Right atrium auricular region (tissue), 2 donors: Measurements from ENCODE around the gene C10orf67. TPM values are rescaled to one million over a fixed set of nuclear protein-coding genes. Genes with fewer than 3 reads are reported as not detected.

Source experiments
- DNase-seq: peaks from one replicate; pipeline ENCODE4 v3.0.0-alpha.2; 2019; ENCODE audit warnings: low spot score
- H3K27ac ChIP-seq, 2 donors: fragments of 200-600 bp; sonication (generic); 1 replicate in 1 of 2; 2 replicates in 1 of 2; pipeline ENCODE4 v1.5.1; 2016 to 2019
- H3K27me3 ChIP-seq, 2 donors: fragments of 200-600 bp; sonication (generic); one replicate each; pipeline versions ENCODE4 v1.5.1 to v1.6.0; 2017 to 2019
- H3K36me3 ChIP-seq: fragments of 200-600 bp; sonication (generic); one replicate; pipeline ENCODE4 v1.5.1; 2016
- H3K4me1 ChIP-seq, 2 donors: fragments of 200-600 bp; sonication (generic); one replicate each; pipeline versions ENCODE4 v1.5.1 to v1.6.0; 2017 to 2019
- H3K4me3 ChIP-seq, 2 donors: fragments of 200-600 bp; sonication (generic); 1 replicate in 1 of 2; 2 replicates in 1 of 2; pipeline ENCODE4 v1.5.1; 2017 to 2019; ENCODE audit warnings: mild to moderate bottlenecking in 1 of 2, moderate library complexity in 1 of 2
- H3K9me3 ChIP-seq, 2 donors: fragments of 200-600 bp; sonication (generic); one replicate each; pipeline ENCODE4 v1.5.1; 2019
- CTCF ChIP-seq, 2 donors: fragments of 200-600 bp; sonication (generic); IDR thresholded peaks; one replicate each; pipeline ENCODE4 v1.5.1; 2019; ENCODE audit warnings: antibody characterized with exemption in 2 of 2
- total RNA-seq, 2 donors: library from RNA; depleted of rRNA; stranded (reverse); fragments of >200 nt; gene quantifications; one replicate each; pipeline ENCODE4 v1.1.0, GENCODE V29; 2016

Gene C10orf67
- total RNA-seq, 2 donors from 2014 or later, result 0.16 to 0.44 TPM

- Histone ChIP-seq H3K27me3 (peaks cover 10 to 21% of the 10 kb centered on the region in 2 donors), H3K9me3 (no peaks in the 10 kb centered on the region), H3K36me3 (no peaks in the 10 kb centered on the region), H3K4me1 (peaks cover 0 to 12% of the 10 kb centered on the region in 2 donors), H3K4me3 (no peak overlapping the region), H3K27ac (no peak overlapping the region)
- TF ChIP-seq CTCF (IDR thresholded peaks at IDR 0.05), result no peak
- no peak for DNase-seq
Measured at GRCh38 chr10:23198940-23199767, 145.4 kb downstream of the C10orf67 start.

GRCh38 chr10:23198610-23198939, 146.0 kb downstream of the C10orf67 start:
- Histone ChIP-seq H3K9me3 (no peaks in the 10 kb centered on the region), H3K27me3 (peaks cover 12 to 25% of the 10 kb centered on the region in 2 donors), H3K36me3 (no peaks in the 10 kb centered on the region), H3K4me1 (peaks cover 0 to 12% of the 10 kb centered on the region in 2 donors), H3K4me3 (no peak overlapping the region), H3K27ac (no peak overlapping the region)
- TF ChIP-seq CTCF (IDR thresholded peaks at IDR 0.05), result no peak
- no peak for DNase-seq

- no peak overlapping the region for H3K4me3 ChIP-seq
- H3K27me3 ChIP-seq, result peaks cover 15 to 26% of the 10 kb centered on the region in 2 donors
- H3K4me1 ChIP-seq, result peaks cover 0 to 14% of the 10 kb centered on the region in 2 donors
- no peak overlapping the region for H3K27ac ChIP-seq
- no peaks in the 10 kb centered on the region for H3K36me3 ChIP-seq
- TF ChIP-seq CTCF (IDR thresholded peaks at IDR 0.05), result no peak
- DNase-seq, result no peak
- no peaks in the 10 kb centered on the region for H3K9me3 ChIP-seq
Measured at GRCh38 chr10:23197416-23197861, 147.2 kb downstream of the C10orf67 start.

GRCh38 chr10:23196915-23197314, 147.7 kb downstream of the C10orf67 start:
- H3K4me3 ChIP-seq, result no peak overlapping the region
- peaks cover 0 to 19% of the 10 kb centered on the region in 2 donors for H3K4me1 ChIP-seq
- H3K9me3 ChIP-seq, result no peaks in the 10 kb centered on the region
- no peaks in the 10 kb centered on the region for H3K36me3 ChIP-seq
- peaks cover 15 to 32% of the 10 kb centered on the region in 2 donors for H3K27me3 ChIP-seq
- TF ChIP-seq CTCF (IDR thresholded peaks at IDR 0.05), result no peak
- DNase-seq, result no peak
- H3K27ac ChIP-seq, result no peak overlapping the region

- no peaks in the 10 kb centered on the region for H3K36me3 ChIP-seq
- TF ChIP-seq CTCF (IDR thresholded peaks at IDR 0.05), result no peak
- H3K4me3 ChIP-seq, result no peak overlapping the region
- H3K4me1 ChIP-seq, result peaks cover 0 to 26% of the 10 kb centered on the region in 2 donors
- no peaks in the 10 kb centered on the region for H3K9me3 ChIP-seq
- H3K27me3 ChIP-seq, result peaks cover 15 to 39% of the 10 kb centered on the region in 2 donors
- no peak overlapping the region for H3K27ac ChIP-seq
- DNase-seq, result no peak
Measured at GRCh38 chr10:23195846-23196600, 148.6 kb downstream of the C10orf67 start.
